K562 (cell line): Measurements from ENCODE around the gene KCTD6.

ENCODE experiments used
- ARID4B ChIP-seq: sonication (generic); formaldehyde crosslinking; IDR thresholded peaks from 2 replicates; pipeline ENCODE4 v1.8.0; 2022; ENCODE audit warnings: mild to moderate bottlenecking, missing genetic modification reagents
- CCAR2 ChIP-seq: fragments of 200-400 bp; formaldehyde crosslinking; IDR thresholded peaks from 2 replicates; pipeline ENCODE4 v1.6.1; 2017; ENCODE audit warnings: mild to moderate bottlenecking, low read depth, low read length
- CTCF ChIP-seq, 3 experiments: IDR thresholded peaks in 2 of 3; conservative IDR thresholded peaks in 1 of 3; 2 replicates each; pipeline ENCODE4 v1.5.1; 2011 to 2012; ENCODE audit warnings: low read length in 3 of 3, mild to moderate bottlenecking in 3 of 3, control low read depth in 2 of 3, improper control_type of control experiment in 1 of 3, inconsistent platforms in 1 of 3, low read depth in 1 of 3, mixed read lengths in 1 of 3, moderate library complexity in 1 of 3; ENCODE audit not compliant: insufficient read depth in 2 of 3
- EP300 ChIP-seq: IDR thresholded peaks from 2 replicates; pipeline ENCODE4 v1.6.1; 2012; ENCODE audit warnings: low read length, improper control_type of control experiment
- ETS1 ChIP-seq: conservative IDR thresholded peaks from 2 replicates; pipeline ENCODE4 v1.6.1; 2011; ENCODE audit warnings: low read depth, mild to moderate bottlenecking, low read length; ENCODE audit not compliant: control insufficient read depth
- EZH2 ChIP-seq: IDR thresholded peaks from 2 replicates; pipeline ENCODE4 v1.6.1; 2012; ENCODE audit warnings: low read depth, mild to moderate bottlenecking, inconsistent platforms, low read length, borderline replicate concordance
- GATAD2B ChIP-seq: fragments of 450-650 bp; IDR thresholded peaks from 2 replicates; pipeline ENCODE4 v1.6.1; 2017; ENCODE audit warnings: mild to moderate bottlenecking, borderline replicate concordance
- HDAC2 ChIP-seq: fragments of 450-650 bp; IDR thresholded peaks from 2 replicates; pipeline ENCODE4 v1.6.1; 2016; ENCODE audit warnings: mild to moderate bottlenecking
- HDAC6 ChIP-seq: IDR thresholded peaks from 2 replicates; pipeline ENCODE4 v1.6.1; 2012; ENCODE audit warnings: low read depth, mild to moderate bottlenecking, control low read depth, inconsistent platforms, low read length, moderate library complexity
- IRF1 ChIP-seq: sonication (generic); formaldehyde crosslinking; IDR thresholded peaks from 2 replicates; pipeline ENCODE4 v1.8.0; 2022; ENCODE audit warnings: missing genetic modification reagents, mild to moderate bottlenecking, borderline replicate concordance
- MGA ChIP-seq: fragments of 450-650 bp; IDR thresholded peaks from 2 replicates; pipeline ENCODE4 v1.6.1; 2016; ENCODE audit warnings: mild to moderate bottlenecking, moderate library complexity
- MYNN ChIP-seq, 2 experiments: sonication (generic); formaldehyde crosslinking in 1 of 2; IDR thresholded peaks; 2 replicates each; pipeline versions ENCODE4 v1.5.0 to v1.6.1; 2016 to 2020; ENCODE audit warnings: antibody characterized with exemption in 1 of 2, missing genetic modification reagents in 1 of 2
- ZNF589 ChIP-seq: fragments of 200-800 bp; sonication (Bioruptor generic); IDR thresholded peaks from 2 replicates; pipeline ENCODE4 v1.6.1; 2016; ENCODE audit warnings: low read depth, missing genetic modification characterization, missing compliant biosample characterization
- ZNF79 ChIP-seq: fragments of 250-450 bp; sonication (Bioruptor Pico); IDR thresholded peaks from 2 replicates; pipeline ENCODE4 v1.4.0; 2020; ENCODE audit warnings: low read depth, mild to moderate bottlenecking, moderate library complexity

GRCh38 chr3:58473275-58473674 is 18.6 kb upstream of the KCTD6 start:
- TF ChIP-seq EP300 (no peak), MYNN (IDR thresholded peaks at IDR 0.05) (no peak), MYNN (CRISPR knock-in tag; IDR thresholded peaks at IDR 0.05) (no peak), ARID4B (CRISPR knock-in tag) (no peak), CTCF (IDR thresholded peaks at IDR 0.05 in 2 of 3, conservative IDR thresholded peaks at IDR 0.05 in 1 of 3; ENCODE audit: insufficient read depth in 2 of 3, low read depth in 1 of 3, low read length in 3 of 3) (no peak), EZH2 (no peak), CCAR2 (no peak), MGA (no peak), ETS1 (no peak), IRF1 (CRISPR knock-in tag) (no peak), GATAD2B (no peak), ZNF79 (no peak), HDAC2 (no peak), ZNF589 (CRISPR knock-in tag) (no peak), HDAC6 (no peak)
